Measurements from ENCODE around the gene CHAMP1.

CHAMP1 gene, protein sequence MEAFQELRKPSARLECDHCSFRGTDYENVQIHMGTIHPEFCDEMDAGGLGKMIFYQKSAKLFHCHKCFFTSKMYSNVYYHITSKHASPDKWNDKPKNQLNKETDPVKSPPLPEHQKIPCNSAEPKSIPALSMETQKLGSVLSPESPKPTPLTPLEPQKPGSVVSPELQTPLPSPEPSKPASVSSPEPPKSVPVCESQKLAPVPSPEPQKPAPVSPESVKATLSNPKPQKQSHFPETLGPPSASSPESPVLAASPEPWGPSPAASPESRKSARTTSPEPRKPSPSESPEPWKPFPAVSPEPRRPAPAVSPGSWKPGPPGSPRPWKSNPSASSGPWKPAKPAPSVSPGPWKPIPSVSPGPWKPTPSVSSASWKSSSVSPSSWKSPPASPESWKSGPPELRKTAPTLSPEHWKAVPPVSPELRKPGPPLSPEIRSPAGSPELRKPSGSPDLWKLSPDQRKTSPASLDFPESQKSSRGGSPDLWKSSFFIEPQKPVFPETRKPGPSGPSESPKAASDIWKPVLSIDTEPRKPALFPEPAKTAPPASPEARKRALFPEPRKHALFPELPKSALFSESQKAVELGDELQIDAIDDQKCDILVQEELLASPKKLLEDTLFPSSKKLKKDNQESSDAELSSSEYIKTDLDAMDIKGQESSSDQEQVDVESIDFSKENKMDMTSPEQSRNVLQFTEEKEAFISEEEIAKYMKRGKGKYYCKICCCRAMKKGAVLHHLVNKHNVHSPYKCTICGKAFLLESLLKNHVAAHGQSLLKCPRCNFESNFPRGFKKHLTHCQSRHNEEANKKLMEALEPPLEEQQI

DNA sequence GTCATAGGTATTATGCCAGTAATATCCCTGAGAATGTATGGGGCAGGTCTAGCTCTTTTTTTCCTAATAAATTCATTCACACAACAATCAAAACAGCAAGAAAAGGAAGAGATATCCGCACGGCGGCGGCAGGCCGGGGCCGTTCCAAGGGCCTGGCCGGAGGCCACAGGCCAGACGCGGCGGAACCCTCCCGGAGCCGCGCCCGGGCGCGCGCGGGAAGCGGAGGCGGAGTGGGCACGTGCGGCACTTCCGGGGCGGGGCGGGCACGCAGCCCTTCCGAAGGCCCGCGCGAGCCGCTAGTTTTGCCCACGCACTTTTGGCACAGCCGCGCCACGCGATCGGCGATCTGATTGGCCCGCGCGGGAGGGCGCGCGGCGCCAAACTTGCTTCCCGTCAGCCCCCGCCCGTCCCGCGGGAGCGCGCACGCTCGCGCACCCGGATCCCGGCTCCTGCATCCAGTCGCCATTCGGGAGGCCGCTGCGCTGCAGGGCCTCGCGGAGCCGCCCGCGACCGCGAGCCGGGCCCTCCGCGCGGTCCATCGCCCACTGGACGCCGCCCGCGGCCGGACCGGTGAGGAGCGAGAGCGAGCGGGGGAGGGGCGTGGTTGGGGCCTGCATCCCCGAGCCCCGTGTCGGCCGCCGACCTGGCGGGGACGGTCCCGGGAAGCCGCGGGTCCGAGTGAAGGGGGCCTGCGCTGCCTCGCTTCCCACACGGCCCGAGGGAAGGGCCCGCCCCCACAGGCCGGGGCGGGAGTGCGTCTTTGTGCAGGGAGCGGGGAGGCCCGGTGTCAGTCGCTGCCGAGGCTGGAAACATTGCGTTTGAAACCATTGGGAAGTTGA lies at the start of gene CHAMP1:
Gene CHAMP1 (plus strand): TSS at position 430 of the 839 bp plus-strand sequence. CDS start 9,340 bp downstream, outside the sequence.
- DNase-seq (ENCODE audit: low read depth, low spot score) = peak; percentile 99

DNA sequence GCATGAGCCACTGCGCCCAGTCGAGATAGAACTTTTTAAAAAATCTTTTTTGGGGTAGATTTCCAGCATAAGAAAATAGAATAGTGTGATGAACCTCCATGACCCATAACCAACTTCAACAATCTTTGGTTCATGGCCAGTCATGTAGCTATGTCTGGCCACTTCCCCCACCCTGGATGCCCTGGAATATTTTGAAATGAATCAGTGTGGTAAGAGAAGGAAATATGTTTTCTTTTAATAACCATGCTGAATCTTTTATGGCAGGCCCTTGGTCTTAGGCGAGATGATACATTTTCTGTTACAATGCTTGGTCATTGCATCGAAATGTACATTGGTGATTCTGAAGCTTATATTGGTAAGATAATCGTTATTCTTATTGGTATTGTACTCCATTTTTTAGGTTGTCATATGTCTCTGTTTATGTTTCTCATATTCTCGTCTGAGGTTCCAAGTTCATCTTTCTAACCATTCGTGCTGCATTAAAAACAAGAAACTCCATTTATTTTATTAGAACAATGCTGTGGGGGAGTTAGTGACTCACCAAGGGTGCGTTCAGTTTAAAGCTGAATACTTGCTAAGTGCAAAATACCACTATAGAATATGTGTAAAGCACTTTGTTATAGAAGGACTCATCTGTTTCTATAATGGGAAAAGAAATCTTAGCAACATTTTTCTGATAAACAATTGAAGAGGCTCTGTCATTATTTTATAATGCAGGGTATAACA lies 49.3 kb upstream of the CHAMP1 start:
- peak; percentile 49 for DNase-seq (ENCODE audit: low read depth, low spot score)

DNA sequence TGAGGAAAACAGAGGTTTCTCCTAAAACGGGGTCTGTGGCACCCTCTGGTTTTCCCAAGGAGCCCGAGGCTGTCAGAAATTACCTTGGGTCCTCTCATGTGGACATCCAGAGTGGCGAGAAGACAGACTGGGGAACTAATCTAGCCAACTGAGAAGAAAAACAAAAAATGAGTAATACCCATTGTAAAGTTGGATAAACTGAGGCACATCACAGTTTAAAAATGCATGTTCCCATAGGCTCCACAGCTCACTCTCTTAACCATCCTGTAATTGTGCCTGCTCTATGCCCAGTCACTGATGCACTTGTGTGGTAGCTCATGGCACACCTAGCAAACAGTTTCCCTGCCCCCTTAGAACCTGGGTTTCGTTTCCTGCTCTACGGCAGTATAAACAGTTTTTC lies 48.1 kb upstream of the CHAMP1 start:
- DNase-seq (ENCODE audit: low read depth, low spot score) = no peak

DNA sequence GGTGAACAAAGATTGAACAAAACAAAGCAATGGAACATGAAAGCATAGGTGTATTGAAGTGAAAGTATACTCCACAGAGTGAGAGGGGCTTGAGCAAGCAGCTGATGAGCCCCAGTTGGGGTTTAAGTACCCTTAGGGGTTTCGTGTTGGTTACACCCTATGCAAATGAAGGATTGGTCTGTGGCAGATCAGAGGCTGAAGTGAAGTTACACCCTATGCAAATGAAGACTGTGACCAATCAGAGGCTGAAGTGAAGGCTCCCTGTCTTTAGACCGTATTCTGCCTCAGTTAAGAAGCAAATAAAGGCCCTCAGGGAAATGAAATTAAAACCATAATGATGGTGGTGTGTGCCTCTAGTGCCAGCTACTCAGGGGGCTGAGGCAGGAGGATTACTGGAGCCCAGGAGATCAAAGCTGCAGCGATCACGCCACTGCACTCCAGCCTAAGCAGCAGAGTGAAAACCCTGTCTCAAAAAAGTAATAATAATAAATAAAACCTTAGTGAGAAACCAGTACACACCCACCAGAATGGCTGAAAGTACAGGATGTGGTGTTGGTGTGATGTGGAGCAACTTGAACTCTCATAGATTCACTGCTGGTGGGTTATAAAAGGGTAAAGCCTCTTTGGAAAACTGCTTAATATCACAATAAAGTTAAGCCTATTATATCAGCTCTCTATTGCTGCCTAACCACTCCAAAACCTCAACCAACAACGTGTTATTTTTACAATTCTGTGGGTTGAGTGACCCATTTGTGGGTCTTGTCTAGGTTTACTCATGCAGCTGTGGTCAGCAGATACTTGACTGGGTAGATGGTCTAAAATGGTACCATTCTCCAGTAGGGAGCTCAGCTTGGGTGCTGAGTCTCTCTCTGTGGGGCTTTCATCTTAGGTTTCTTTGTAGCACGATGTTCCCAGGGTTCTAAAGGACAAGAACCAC lies 45.7 kb upstream of the CHAMP1 start:
- peak; percentile 38 for DNase-seq (ENCODE audit: low read depth, low spot score)

DNA sequence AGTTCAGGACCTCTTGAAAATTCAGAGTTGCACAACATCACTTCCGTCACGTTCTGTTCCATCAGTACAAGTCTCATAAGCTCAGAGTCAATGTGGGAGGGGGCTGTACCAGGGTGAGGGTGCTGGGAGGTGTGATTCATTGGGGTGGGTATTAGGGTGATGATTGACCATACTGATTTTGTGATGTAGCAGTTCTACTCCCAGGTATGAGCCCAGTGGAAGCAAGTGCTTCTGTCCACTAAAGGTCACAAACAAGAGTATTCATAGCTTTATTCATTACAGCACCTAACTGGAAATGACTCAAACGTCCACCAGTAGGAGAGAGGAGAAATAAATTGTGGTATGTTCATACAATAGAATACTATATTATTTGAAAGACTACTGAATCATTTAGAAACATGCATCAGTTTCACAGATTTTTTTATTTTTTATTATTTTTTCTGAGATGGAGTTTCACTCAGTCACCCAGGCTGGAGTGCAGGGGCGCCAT lies 45.0 kb upstream of the CHAMP1 start:
- DNase-seq (ENCODE audit: low read depth, low spot score) = no peak

DNA sequence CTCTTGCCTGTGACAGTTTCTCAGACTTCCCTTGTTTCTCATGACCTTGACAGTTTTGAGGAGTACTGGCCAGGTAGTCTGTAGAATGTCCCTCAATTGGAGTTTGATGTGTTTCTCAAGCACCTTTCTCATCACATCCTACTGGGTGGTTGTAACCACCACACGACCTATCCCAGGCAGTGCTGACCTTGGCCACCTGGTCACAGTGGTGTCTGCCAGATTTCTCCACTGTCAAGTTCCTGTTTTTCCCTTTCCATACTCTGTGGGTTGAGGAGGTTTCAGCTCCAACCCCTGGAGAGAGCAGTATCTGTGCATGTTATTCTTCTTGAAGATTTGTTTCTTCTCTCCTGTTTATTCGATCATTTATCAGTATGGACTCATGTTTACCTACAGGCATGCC lies 41.3 kb upstream of the CHAMP1 start:
- no peak for DNase-seq (ENCODE audit: low read depth, low spot score)

DNA sequence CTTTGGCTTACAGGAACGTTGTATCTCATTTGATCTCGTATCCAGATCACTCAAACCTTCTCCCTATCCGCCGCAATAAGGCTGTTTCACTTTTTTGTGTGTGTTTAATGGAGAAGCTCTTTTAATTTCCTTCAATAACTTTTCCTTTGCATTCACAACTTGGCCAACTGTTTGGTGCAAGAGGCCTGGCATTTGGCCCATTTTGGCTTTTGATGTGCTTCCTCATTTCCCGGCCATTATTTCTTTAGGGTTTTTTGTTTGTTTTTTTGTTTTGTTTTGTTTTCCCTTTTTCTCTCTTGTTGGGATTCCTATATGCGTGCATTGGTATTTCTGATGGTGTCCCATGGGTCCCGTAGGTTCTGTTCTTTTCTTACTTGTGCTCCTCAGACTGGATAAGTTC lies 39.0 kb upstream of the CHAMP1 start:
- no peak for DNase-seq (ENCODE audit: low read depth, low spot score)

DNA sequence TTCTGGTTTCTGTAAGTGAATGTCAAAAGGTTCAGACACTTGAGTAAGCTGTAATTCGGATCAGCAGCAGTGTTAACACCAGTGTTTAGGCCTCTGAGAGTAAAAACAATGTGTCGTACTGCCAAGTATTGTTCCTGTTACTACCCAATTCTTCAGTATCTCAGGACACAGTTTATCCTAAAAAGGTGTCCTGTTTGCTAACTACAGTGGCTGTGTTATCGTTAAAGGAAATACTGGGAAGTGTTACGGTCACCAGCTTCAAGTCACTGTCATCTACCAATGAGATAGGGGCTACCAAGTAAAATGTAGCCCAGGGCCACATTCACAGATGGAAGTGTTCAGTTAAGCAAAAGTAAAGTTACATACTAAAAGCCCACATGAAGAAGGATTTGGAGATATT lies 35.2 kb upstream of the CHAMP1 start:
- DNase-seq (ENCODE audit: low read depth, low spot score) = no peak

DNA sequence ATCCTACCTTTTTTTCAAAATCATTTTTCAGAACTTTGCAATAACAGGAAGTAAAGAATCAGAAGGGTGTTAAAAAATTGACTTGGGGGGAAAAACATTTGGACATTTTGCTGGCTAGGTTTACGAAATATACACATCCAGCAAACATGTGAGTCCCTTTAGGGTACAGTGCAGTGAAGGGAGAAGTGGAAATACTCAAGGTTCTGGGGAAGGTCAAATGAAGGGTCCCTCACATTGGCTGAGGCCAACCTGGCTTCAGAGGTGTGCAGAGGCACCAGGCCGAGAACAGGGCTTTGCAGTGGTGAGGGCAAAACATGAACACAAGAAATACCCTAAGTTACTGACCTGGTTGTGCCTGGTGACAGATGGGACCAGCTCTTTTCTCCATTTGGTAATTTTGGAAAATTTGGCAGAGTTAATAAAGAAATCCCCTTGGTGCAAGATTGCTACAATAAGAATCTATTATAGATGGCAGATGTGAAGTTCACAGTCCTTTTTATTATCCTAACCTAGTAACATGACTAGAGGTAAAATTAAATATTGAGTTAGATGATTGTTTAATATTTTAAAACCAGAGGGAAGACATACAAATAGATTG lies 34.4 kb upstream of the CHAMP1 start:
- DNase-seq (ENCODE audit: low read depth, low spot score) = no peak

DNA sequence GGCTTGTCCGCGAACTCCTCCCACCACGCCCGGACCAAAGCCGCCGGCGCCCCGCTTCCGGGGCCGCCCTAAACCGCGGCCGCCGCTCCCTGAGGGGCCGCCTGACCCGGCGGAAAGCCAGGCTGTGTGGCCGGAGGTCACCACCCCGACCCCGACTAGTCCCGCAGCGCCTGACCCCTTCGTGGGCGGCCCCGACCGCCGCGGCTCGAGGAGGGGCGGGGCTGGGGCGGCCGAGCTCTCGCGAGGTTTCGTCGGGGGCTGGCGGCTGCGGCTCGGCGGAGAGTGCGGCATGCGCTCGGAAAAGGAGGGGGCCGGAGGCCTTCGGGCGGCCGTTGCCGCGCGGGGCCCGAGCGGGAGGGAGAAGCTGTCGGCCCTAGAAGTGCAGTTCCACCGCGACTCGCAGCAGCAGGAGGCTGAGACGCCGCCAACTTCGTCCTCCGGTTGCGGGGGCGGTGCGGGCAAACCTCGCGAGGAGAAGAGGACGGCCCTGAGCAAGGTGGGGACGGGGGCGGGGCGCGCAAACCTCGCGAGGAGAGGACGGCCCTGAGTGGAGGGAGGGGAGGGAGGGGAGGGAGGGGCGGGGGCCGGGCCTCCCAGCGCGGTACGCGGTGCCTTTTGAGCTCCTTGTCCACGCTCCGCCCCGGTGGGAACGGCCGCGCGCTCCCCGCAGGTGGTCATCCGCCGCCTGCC lies 32.8 kb upstream of the CHAMP1 start, which contains the start of gene UPF3A:
Gene UPF3A (plus strand): TSS at position 251 of the 690 bp plus-strand sequence. CDS start 39 bp downstream, at position 290.
- peak; percentile 97 for DNase-seq (ENCODE audit: low read depth, low spot score)

DNA sequence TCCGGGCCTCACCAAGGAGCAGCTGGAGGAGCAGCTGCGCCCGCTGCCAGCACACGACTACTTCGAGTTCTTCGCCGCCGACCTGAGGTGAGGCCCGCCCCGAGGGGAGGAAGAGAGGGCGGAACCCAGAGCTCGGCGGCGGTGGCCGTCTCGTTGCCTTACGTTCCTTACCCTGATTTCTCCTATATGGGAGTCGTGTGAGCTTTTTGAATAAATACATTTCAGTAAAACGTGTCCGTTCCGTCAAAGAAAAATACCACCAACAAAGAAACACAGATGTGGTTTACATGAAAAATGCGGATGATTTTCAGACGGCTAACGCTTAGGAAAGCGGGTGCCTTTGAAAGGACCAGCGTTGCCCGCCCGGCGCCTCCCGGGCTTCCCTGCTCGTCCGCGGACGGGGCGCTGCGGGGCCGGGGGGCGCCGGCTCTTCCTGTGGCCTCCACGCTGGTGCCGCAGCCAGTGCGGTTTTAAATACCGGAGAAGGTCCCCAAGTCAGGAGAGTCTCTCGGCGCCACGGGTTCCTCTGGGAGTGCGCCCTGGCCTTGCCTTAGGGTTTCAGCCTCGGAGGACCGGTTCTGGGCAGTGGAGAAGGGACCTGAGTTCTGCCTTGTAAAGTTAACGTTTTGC lies 32.1 kb upstream of the CHAMP1 start:
- DNase-seq (ENCODE audit: low read depth, low spot score) = peak; percentile 85

DNA sequence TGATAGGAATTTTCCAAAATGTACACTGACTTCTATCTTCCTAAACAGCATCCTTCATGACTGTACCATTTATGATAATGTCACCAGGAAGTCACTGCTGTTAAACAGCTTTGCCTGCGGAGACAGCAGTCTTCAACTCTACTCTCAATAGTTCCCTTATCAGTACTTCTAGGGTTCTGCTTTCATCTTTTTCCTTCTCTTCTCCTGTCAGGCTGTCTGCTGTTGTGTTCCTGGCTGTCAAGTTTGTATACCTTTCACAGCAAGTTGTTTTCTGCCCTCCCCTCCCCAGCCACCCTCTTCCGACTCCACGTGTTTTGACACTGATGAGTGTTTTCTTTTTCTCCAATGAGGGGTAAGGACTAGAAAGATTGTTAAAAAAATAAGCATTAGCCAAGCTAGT lies 30.7 kb upstream of the CHAMP1 start:
- DNase-seq (ENCODE audit: low read depth, low spot score) = no peak

DNA sequence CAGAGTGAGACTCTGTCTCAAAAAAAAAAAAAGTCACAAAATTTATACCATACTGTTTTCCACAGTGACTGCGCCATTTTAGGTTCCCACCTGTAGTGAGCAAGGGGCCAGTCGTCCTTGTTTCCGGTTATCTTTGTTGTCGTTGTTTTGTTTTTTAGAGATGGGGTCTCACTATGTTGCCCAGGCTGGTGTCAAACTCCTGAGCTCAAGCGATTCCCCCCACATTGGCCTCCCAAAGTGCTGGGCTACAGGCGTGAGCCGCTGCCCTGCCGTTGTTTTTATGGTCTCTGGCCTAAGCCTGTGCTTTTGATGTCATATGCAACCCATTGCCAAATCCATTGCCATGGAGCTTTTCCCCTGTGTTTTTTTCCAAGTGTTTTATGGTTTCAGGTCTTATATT lies 29.6 kb upstream of the CHAMP1 start:
- DNase-seq (ENCODE audit: low read depth, low spot score) = no peak

DNA sequence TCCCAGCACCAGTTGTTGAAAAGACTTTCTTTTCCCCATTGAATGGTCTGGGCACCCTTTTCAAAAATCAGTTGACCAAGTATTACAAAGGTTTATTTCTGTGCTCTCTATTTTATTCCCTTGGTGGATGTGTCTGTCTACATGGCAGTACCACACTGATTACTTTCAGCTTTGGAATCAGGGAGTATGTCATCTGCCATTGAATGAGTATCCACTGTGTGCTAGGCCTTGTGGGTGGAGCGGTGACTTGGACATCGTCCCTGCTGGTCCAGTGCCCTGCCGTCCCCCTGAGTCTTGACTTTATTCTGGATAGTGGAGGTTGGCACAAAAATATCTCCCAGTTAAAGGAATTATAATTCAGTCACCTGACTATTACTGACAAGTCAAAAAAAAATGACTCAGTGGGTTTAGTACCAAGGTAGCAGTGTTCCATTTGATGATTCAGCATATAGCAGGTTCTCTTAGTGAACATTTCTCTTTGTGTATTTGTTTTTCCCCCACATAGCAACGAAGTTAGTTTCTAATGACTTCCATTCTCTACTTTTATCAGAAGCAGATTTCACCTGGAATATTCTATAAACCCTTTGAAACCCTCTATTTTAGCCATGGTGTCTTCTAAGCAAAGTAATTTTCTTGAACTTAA lies 29.0 kb upstream of the CHAMP1 start:
- peak; percentile 42 for DNase-seq (ENCODE audit: low read depth, low spot score)

DNA sequence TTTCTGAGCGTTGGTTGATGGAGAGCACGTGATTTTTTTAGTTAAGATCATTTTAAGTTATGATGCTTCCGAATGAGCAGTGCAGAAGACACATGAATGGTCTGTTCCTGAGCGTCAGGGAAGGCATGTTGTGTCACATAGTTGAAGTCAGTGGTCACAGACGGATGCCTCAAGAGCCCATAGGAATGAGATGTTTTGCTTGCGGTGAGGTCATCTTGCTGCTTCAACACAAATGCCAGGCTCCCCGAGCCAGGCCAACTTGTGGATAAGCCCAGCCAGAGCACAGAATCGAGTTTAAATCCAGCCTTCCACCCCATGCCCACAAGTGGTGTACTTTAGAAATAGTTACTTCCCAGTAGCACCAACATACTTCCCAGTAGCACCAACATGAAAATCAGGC lies 27.5 kb upstream of the CHAMP1 start:
- peak; percentile 85 for DNase-seq (ENCODE audit: low read depth, low spot score)

DNA sequence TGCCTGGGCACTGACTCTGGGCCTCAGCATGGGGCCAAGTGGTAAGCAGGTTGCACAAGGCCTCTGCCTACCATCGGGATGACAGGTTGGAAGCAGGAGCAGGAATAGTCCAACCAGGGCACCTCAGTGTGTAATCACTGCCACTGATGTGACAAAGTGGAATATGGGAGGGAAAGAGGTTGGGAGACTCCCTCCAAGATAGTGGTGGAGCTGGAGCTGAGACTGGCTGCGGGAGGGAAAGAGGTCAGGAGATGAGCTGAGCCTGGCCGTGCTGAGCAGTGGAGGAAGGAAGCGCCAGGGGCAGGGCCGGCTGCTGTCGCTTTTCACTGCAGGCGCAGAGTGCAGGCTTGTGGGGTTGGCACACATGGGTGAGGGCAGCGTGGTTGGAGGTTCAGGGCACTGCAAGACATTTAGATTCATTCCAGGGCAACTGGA lies 26.1 kb upstream of the CHAMP1 start:
- DNase-seq (ENCODE audit: low read depth, low spot score) = no peak

DNA sequence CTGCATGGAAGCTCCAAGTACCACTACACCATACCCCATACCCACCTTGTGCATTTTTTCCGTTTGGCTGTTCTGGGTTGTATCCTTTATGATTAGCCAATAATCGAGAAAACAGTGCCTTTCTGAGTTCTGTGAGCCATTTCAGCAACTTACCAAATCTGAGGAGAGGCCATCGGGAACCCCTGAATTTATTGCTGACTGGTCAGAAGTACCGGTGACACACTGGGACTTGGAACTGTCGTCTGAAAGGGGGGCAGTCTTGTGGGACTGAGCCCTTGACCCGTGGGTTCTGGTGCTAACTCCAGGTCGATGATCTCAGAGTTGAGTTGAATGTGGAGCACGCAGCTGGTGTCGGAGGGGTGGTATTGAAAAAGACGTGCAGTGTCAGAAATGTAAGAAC lies 17.9 kb upstream of the CHAMP1 start:
- no peak for DNase-seq (ENCODE audit: low read depth, low spot score)

DNA sequence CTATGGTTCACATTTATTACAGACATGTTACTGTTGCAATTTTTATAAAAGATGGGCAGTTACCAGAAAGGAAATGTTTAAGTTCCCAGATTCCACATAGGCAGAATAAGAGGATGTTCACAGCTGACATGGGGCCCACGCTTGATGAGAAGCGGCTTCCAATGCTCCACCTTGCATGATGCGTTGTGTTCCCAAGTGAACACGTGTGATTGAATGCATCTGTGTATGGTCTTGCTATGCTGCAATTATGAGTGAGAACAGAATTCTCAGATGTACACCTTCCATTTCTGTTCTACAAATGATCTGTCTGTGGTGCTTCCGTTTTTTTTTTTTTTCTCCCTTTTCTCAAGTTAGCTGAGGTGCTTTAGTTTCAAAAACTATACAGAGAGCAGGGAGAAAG lies 17.4 kb upstream of the CHAMP1 start:
- DNase-seq (ENCODE audit: low read depth, low spot score) = no peak

All from astrocyte of the hippocampus (primary cell).